ENCODE measurements around the gene IPO9. TPM values are rescaled to one million over a fixed set of nuclear protein-coding genes. Genes with fewer than 3 reads are reported as not detected.
"Not testable (repeated sequence)": the region's sequence is repeated elsewhere in the genome, so short reads cannot be mapped to it uniquely, and the experiment has no call there.

Gene IPO9
- total RNA-seq, 2 donors from 2014 or later, result 16.9 to 18.9 TPM

DNA sequence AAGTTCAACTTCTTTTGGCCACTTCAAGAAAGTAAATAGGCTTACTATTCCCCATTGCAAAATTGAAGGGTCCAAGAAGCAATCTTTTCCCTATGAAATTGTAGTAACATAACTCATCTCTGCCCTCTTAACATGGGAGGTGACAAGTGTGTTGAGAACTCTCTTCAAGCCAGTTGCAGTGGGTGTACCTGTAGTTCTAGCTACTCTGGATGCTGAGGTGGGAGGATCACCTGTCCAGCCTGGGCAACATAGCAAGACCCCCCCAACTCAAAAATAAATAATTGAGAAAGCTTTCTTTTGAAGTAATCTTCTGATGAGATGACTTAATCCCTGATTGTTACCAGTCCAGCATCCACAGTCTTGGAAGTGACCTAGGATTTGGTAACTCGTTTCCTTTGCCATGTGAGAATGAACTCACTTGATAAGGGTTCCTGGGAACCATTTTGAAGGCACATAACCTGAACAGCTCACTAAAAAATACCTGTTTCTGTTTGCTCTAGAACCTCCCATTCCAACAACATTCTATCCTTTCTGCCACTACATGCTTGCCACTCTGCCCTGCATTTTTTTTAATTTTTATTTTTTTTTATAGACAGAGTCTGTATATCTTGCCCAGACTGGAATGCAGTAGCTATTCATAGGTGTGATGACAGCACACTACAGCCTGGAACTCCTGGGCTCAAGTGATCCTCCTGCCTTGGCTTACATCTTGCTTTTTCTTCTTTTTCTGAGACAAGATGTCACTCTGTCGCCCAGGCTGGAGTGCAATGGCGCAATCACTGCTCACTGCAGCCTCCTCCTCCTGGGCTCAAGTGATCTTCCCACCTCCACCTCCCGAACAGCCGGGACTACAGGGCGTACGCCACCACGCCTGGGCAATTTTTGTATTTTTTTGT is 1.4 kb upstream of the IPO9 start:
- DNase-seq (ENCODE audit: low spot score), result no peak
- Histone ChIP-seq H3K36me3 (no peaks in the 10 kb centered on the region), H3K4me3 (no peak overlapping the region), H3K9me3 (no peaks in the 10 kb centered on the region), H3K27me3 (replicated peaks; ENCODE audit: insufficient read depth) (no peaks in the 10 kb centered on the region), H3K4me1 (replicated peaks) (peaks cover 7% of the 10 kb centered on the region), H3K27ac (no peak overlapping the region)
- intact Hi-C loops (cut with DNase I), result loop anchor here (5.0 kb wide), 1 partner anchor 155 kb away; the partner anchor contains the start of gene RNPEP
- no peak for TF ChIP-seq POLR2A (IDR thresholded peaks at IDR 0.05)
- TF ChIP-seq POLR2AphosphoS5 (IDR thresholded peaks at IDR 0.05), result no peak
- TF ChIP-seq, protein P1, sequence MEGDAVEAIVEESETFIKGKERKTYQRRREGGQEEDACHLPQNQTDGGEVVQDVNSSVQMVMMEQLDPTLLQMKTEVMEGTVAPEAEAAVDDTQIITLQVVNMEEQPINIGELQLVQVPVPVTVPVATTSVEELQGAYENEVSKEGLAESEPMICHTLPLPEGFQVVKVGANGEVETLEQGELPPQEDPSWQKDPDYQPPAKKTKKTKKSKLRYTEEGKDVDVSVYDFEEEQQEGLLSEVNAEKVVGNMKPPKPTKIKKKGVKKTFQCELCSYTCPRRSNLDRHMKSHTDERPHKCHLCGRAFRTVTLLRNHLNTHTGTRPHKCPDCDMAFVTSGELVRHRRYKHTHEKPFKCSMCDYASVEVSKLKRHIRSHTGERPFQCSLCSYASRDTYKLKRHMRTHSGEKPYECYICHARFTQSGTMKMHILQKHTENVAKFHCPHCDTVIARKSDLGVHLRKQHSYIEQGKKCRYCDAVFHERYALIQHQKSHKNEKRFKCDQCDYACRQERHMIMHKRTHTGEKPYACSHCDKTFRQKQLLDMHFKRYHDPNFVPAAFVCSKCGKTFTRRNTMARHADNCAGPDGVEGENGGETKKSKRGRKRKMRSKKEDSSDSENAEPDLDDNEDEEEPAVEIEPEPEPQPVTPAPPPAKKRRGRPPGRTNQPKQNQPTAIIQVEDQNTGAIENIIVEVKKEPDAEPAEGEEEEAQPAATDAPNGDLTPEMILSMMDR (IDR thresholded peaks at IDR 0.05), result no peak
- 87% methylated on average over 8 of the region's 8 CpGs for WGBS

DNA sequence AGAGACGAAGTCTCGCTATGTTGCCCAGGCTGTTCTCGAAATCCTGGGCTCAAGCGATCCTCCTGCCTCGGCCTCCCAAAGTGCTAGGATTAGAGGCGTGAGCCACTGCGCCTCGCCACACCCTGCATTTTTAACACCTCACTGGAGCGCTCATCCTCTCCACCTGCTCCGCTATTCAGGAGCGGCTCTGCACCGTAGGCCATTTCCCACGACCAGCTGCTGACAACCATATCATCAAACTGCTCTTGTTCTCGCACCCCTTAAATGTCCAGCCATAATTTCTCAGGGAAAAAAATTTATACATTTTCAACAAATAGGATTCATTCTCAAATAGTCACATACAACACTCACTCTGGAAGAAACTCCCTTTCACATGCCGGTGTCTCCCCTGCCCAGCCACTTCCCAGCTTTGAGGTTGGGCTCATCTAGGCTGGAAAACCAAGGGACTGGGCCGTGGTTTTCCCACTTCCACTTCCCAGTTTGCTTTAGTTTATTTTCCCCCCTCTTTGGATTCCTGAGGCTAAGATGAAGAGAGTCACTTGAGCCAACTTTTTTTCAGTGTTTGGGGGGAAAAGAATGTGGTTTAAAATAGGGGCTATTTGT is 639 bp upstream of the IPO9 start:
- intact Hi-C loops (cut with DNase I), result loop anchor here (5.0 kb wide), 1 partner anchor 154 kb away; the partner anchor contains the start of gene RNPEP
- TF ChIP-seq, protein P1 (IDR thresholded peaks at IDR 0.05), result no peak
- TF ChIP-seq POLR2AphosphoS5 (IDR thresholded peaks at IDR 0.05), result no peak
- no peak for TF ChIP-seq POLR2A (IDR thresholded peaks at IDR 0.05)
- 86% methylated on average over 16 of the region's 16 CpGs for WGBS
- no peaks in the 10 kb centered on the region for H3K36me3 ChIP-seq
- H3K4me3 ChIP-seq, result no peak overlapping the region
- no peak overlapping the region for H3K27ac ChIP-seq
- H3K27me3 ChIP-seq (replicated peaks; ENCODE audit: insufficient read depth), result no peaks in the 10 kb centered on the region
- H3K4me1 ChIP-seq (replicated peaks), result peaks cover 7% of the 10 kb centered on the region
- no peak for DNase-seq (ENCODE audit: low spot score)
- H3K9me3 ChIP-seq, result no peaks in the 10 kb centered on the region

DNA sequence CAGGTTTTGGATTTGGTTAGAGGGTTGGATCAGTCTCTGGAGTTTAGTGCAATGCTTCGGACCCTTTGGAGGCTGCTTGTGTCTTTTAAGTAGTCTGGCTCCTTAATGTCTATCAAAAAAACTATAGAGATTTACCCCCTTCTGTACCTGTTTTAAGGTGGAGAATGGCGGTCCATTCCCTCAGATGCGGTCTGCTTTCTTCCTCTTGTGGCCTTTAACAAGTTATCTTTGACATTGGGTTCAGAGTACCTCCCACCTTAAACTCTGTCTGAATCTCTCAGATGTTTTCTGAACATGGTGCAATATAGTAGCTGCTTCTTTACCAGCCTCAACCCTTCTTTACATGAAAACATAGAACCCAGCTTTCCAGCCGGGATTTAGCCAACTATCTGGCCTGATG is 2.4 kb downstream of the IPO9 start:
- 87% methylated on average over 4 of the region's 4 CpGs for WGBS
- Histone ChIP-seq H3K4me3 (no peak overlapping the region), H3K4me1 (replicated peaks) (peaks cover 7% of the 10 kb centered on the region), H3K36me3 (no peaks in the 10 kb centered on the region), H3K9me3 (no peaks in the 10 kb centered on the region), H3K27ac (no peak overlapping the region), H3K27me3 (replicated peaks; ENCODE audit: insufficient read depth) (no peaks in the 10 kb centered on the region)
- intact Hi-C loops (cut with DNase I), result loop anchor here (5.0 kb wide), 1 partner anchor 56 kb away; the partner anchor contains the start of gene SHISA4
- TF ChIP-seq POLR2AphosphoS5 (IDR thresholded peaks at IDR 0.05), result no peak
- DNase-seq (ENCODE audit: low spot score), result no peak

DNA sequence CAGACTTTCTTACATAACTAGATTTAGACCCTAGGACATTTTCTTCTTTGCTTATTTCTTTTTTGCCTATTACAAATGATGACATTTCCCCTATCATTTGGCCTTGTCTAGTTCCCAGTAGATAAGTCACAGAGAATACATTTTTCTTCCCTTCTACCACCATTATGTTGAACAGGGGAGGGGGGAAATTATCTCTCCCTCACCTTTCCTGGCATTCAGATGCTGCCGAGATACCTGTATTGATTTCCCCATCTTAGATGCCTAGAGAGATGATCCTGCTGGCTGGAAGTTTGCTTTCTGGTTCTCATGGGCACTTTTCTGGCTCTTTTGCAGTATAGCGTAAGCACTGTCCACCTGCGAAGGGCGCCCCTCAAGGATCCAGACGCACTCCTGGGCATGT is 5.7 kb downstream of the IPO9 start:
- intact Hi-C loops (cut with DNase I), result loop anchor here (5.0 kb wide), 1 partner anchor 53 kb away; the partner anchor contains the start of gene SHISA4
- peaks cover 7% of the 10 kb centered on the region for H3K4me1 ChIP-seq (replicated peaks)

DNA sequence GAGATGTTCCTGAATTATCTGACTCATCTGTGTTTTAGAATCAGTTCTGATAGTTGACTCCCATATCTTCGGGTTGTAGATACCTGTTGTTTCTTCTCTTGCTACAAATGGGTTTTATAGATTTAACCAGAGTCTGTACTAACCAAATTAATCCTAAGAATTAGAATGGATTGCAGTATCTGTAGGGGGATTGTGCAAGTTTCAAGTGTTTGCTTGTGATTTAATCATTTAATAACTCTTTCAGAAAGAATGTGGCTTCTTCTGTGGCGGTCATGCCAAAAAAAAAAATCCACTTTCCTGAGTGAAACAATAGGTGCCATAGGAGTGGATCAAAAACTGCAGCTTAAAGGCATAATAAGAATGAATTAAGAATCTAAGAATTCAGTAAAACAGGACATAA is 9.4 kb downstream of the IPO9 start:
- no peaks in the 10 kb centered on the region for H3K4me1 ChIP-seq (replicated peaks)
- H3K27ac ChIP-seq, result no peak overlapping the region
- H3K36me3 ChIP-seq, result no peaks in the 10 kb centered on the region
- intact Hi-C loops (cut with DNase I), result no loop called here
- no peaks in the 10 kb centered on the region for H3K27me3 ChIP-seq (replicated peaks; ENCODE audit: insufficient read depth)
- H3K4me3 ChIP-seq, result no peak overlapping the region
- TF ChIP-seq POLR2A (IDR thresholded peaks at IDR 0.05), result no peak
- TF ChIP-seq, protein P1 (IDR thresholded peaks at IDR 0.05), result no peak
- no peak for TF ChIP-seq POLR2AphosphoS5 (IDR thresholded peaks at IDR 0.05)
- 60% methylated on average over 2 of the region's 2 CpGs for WGBS
- no peaks in the 10 kb centered on the region for H3K9me3 ChIP-seq
- DNase-seq (ENCODE audit: low spot score), result no peak

More for the DNA sequence above, 5.7 kb downstream of the IPO9 start:
- no peaks in the 10 kb centered on the region for H3K27me3 ChIP-seq (replicated peaks; ENCODE audit: insufficient read depth)
- no peak for DNase-seq (ENCODE audit: low spot score)
- H3K27ac ChIP-seq, result no peak overlapping the region
- TF ChIP-seq POLR2A (IDR thresholded peaks at IDR 0.05) (no peak), POLR2AphosphoS5 (IDR thresholded peaks at IDR 0.05) (no peak)
- TF ChIP-seq, protein P1 (IDR thresholded peaks at IDR 0.05), result no peak
- H3K4me3 ChIP-seq, result no peak overlapping the region
- H3K36me3 ChIP-seq, result no peaks in the 10 kb centered on the region
- WGBS, result 98% methylated on average over 5 of the region's 5 CpGs
- H3K9me3 ChIP-seq, result no peaks in the 10 kb centered on the region

DNA sequence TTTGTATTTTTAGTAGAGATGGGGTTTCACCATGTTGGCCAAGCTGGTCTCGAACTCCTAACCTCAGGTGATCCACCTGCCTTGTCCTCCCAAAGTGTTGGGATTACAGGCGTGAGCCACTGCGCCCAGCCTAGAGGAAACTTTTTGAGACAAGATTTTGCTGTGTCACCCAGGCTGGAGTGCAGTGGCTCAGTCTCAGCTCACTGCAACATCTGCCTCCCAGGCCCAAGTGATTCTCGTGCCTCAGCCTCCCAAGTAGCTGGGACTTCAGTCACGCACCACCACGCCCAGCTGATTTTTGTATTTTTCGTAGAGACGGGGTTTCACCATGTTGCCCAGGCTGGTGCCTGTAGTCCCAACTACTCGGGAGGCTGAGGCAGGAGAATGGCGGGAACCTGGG is 10.1 kb downstream of the IPO9 start:
- H3K4me3 ChIP-seq; H3K27ac ChIP-seq; H3K36me3 ChIP-seq; DNase-seq (ENCODE audit: low spot score); intact Hi-C loops (cut with DNase I); H3K9me3 ChIP-seq; H3K27me3 ChIP-seq (replicated peaks; ENCODE audit: insufficient read depth); H3K4me1 ChIP-seq (replicated peaks): not testable (repeated sequence)
- WGBS, result 97% methylated on average over 10 of the region's 10 CpGs

All from prostate gland (tissue), 2 donors.